ENCODE data around the gene CCDC92.

- TF ChIP-seq CTCF (IDR thresholded peaks at IDR 0.05; ENCODE audit: low read length) (no peak), EZH2 (optimal IDR thresholded peaks at IDR 0.05; ENCODE audit: low read depth, low read length) (no peak), EZH2phosphoT487 (IDR thresholded peaks at IDR 0.05; ENCODE audit: low read length) (no peak)
Measured at GRCh38 chr12:124002021-124002644, 29.5 kb upstream of the CCDC92 start.
